Measurements from ENCODE around the gene RBFA. TPM values are rescaled to one million over a fixed set of nuclear protein-coding genes. Genes with fewer than 3 reads are reported as not detected.
A peak's percentile ranks its signal among the peaks of the same experiment; 100 is the strongest.

The RBFA gene
- 25.4 and 26.2 TPM in 2 replicates for total RNA-seq
- long read RNA-seq, transcript RBFA-202 (7 exons, 1,407 nt), result major isoform, 33 of 43 reads
- long read RNA-seq, partial matches to known transcripts, result 2 of 43 reads
- long read RNA-seq, other reads (novel, unspliced or antisense), result 7 of 43 reads

GRCh38 chr18:80034068-80034851 lies at the start of gene RBFA:
Gene RBFA, plus strand, starts transcription at chr18:80034434. Its CDS starts 62 bp downstream, at chr18:80034496.
- peak within 1 kb of the TSS; percentile 96 for H3K27ac Mint-ChIP-seq (ENCODE audit: unreplicated experiment)
- peak; percentile 100 for DNase-seq (ENCODE audit: extremely low spot score, unreplicated experiment)
- H3K4me3 Mint-ChIP-seq (ENCODE audit: unreplicated experiment), result peak within 1 kb of the TSS; percentile 84
- no peaks in the 10 kb centered on the region for H3K9me3 Mint-ChIP-seq (ENCODE audit: unreplicated experiment)
- no peaks in the 10 kb centered on the region for H3K27me3 Mint-ChIP-seq (ENCODE audit: unreplicated experiment)
- H3K4me1 Mint-ChIP-seq (ENCODE audit: unreplicated experiment), result peaks cover 26% of the 10 kb centered on the region
- peaks cover 11% of the 10 kb centered on the region for H3K36me3 Mint-ChIP-seq (ENCODE audit: unreplicated experiment)
- peak; percentile 23 for TF ChIP-seq CTCF (IDR thresholded peaks at IDR 0.05)

- no peak for DNase-seq (ENCODE audit: extremely low spot score, unreplicated experiment)
- Mint-ChIP-seq H3K9me3 (ENCODE audit: unreplicated experiment) (no peaks in the 10 kb centered on the region), H3K27ac (ENCODE audit: unreplicated experiment) (no peak overlapping the region), H3K27me3 (ENCODE audit: unreplicated experiment) (no peaks in the 10 kb centered on the region), H3K4me1 (ENCODE audit: unreplicated experiment) (peaks cover 35% of the 10 kb centered on the region), H3K36me3 (ENCODE audit: unreplicated experiment) (peaks cover 23% of the 10 kb centered on the region), H3K4me3 (ENCODE audit: unreplicated experiment) (no peak overlapping the region)
- no peak for TF ChIP-seq CTCF (IDR thresholded peaks at IDR 0.05)
Measured at GRCh38 chr18:79985172-79985571, 49.1 kb upstream of the RBFA start.

GRCh38 chr18:79986726-79987125 lies 47.5 kb upstream of the RBFA start:
- H3K27me3 Mint-ChIP-seq (ENCODE audit: unreplicated experiment), result no peaks in the 10 kb centered on the region
- peak overlapping the region; percentile 80 for H3K27ac Mint-ChIP-seq (ENCODE audit: unreplicated experiment)
- H3K4me3 Mint-ChIP-seq (ENCODE audit: unreplicated experiment), result peak overlapping the region; percentile 91
- no peak for DNase-seq (ENCODE audit: extremely low spot score, unreplicated experiment)
- H3K9me3 Mint-ChIP-seq (ENCODE audit: unreplicated experiment), result no peaks in the 10 kb centered on the region
- TF ChIP-seq CTCF (IDR thresholded peaks at IDR 0.05), result no peak
- H3K36me3 Mint-ChIP-seq (ENCODE audit: unreplicated experiment), result peaks cover 21% of the 10 kb centered on the region
- H3K4me1 Mint-ChIP-seq (ENCODE audit: unreplicated experiment), result peaks cover 32% of the 10 kb centered on the region

GRCh38 chr18:79987566-79987965 lies 46.7 kb upstream of the RBFA start:
- H3K27ac Mint-ChIP-seq (ENCODE audit: unreplicated experiment), result peak overlapping the region; percentile 80
- peak overlapping the region; percentile 91 for H3K4me3 Mint-ChIP-seq (ENCODE audit: unreplicated experiment)
- DNase-seq (ENCODE audit: extremely low spot score, unreplicated experiment), result no peak
- no peaks in the 10 kb centered on the region for H3K27me3 Mint-ChIP-seq (ENCODE audit: unreplicated experiment)
- H3K9me3 Mint-ChIP-seq (ENCODE audit: unreplicated experiment), result no peaks in the 10 kb centered on the region
- H3K4me1 Mint-ChIP-seq (ENCODE audit: unreplicated experiment), result peaks cover 28% of the 10 kb centered on the region
- no peak for TF ChIP-seq CTCF (IDR thresholded peaks at IDR 0.05)
- H3K36me3 Mint-ChIP-seq (ENCODE audit: unreplicated experiment), result peaks cover 17% of the 10 kb centered on the region

- TF ChIP-seq CTCF (IDR thresholded peaks at IDR 0.05), result peak; percentile 19
- no peaks in the 10 kb centered on the region for H3K27me3 Mint-ChIP-seq (ENCODE audit: unreplicated experiment)
- peaks cover 17% of the 10 kb centered on the region for H3K36me3 Mint-ChIP-seq (ENCODE audit: unreplicated experiment)
- peak overlapping the region; percentile 91 for H3K4me3 Mint-ChIP-seq (ENCODE audit: unreplicated experiment)
- H3K4me1 Mint-ChIP-seq (ENCODE audit: unreplicated experiment), result peaks cover 28% of the 10 kb centered on the region
- H3K27ac Mint-ChIP-seq (ENCODE audit: unreplicated experiment), result peak overlapping the region; percentile 80
- H3K9me3 Mint-ChIP-seq (ENCODE audit: unreplicated experiment), result no peaks in the 10 kb centered on the region
- no peak for DNase-seq (ENCODE audit: extremely low spot score, unreplicated experiment)
Measured at GRCh38 chr18:79988071-79988450, 46.2 kb upstream of the RBFA start.
